GM19395 (cell line): ENCODE measurements around the gene AGAP2.
"Not testable (repeated sequence)": the region's sequence is repeated elsewhere in the genome, so short reads cannot be mapped to it uniquely, and the experiment has no call there.

ENCODE experiments used
- ATAC-seq: cut with Tn5 transposase; IDR thresholded peaks from one replicate; pipeline ENCODE4 v1.9.1; 2021; ENCODE audit warnings: mild to moderate bottlenecking, moderate library complexity; ENCODE audit not compliant: unreplicated experiment

AGAP2 gene

DNA sequence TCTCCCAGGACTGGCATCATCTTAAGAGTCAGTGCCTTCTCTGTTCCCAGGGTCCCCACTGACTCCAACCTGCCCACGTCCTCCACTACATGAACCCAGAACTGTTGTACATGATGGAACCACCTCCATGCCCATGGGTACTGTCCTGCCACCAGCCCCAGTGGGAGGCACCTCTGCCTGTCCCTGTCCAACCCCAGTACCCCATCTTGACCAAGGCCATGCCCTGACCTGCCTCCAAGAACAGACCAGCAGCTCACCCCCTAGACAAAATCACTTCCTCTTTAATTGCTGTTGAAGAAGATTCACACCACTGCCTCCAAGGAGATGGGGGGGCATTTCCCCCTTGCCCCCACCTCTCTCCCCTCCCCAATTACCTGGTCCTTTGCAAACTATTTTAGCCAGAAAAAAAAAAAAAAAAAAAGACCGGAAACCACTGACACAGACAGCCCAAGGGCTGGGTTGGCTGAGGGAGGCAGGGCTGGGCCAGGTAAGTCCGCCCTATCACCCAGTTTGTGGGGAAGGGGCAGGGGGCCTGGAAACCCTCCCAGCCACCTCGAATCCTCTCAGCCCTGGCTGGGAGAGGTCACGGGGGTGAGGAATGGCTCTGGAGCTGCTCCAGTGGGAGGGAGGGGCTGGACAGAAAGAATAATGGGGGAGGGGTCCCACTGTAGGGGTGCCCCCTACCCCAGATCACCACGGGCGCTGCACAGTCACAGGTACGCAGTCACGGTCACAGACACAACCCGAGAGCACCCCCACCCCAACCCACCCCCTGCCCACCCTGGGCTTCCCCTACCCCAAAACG lies 13.4 kb downstream of the AGAP2 start:
- ATAC-seq, result no peak

DNA sequence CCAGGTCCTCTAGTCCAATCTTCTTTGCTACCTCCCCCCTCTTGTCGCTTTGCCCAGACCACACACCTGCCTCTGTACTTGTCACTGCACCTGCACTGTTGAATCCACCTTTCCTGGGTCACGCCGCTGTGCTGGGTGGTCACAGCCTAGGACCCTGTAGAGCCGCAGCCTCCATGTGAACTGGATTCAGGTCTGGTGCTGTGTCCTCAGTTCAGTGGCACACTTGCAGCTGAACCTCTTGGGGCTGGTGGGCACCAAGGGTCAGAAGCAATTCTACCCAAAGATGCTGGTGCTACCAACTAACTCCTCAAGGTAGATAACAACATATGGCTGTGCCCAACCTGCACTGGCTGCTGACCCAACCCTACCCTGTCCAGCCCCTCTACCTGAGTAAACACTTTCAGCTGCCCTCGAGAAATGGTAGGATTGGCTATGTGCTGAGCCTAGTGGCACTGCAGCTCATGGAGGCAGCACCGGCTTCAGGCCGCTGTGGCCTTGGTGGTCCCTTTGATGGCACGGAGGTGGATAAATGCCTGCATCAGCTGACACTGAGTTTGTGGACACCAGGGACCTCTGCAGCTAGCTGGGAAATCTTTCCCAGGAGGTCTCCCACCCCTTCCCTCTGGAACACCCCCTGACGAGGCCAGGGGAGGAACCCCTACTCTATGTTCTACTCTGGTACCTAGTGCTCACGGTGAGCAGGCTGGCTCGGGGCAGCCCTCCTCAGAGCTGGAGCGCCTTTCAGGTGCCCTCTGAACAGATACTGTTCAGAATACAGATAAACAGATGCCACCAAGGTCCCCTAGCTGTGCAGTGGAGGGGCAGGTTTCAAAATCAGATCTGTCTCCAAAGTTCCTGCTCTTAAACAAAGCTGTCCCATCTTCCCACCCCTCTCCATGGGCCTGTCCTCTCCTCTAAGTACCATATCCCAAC lies 14.3 kb downstream of the AGAP2 start:
- ATAC-seq, result no peak

DNA sequence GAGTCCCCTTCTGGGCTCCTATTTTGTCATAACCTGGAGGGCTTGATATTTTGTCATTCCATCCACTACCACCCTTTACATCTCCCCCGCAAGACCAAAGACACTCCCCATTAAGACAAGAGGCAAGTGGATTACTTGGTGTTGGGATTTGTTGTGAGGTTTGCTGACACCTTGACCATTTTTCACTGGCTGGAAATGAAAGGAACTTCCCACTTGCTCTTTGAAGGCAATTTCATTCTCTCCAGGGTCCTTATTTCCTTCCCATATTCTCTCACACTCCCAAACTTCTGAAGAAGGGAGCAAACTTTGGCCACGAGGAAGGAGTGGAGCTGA lies 14.9 kb downstream of the AGAP2 start:
- ATAC-seq, result no peak

DNA sequence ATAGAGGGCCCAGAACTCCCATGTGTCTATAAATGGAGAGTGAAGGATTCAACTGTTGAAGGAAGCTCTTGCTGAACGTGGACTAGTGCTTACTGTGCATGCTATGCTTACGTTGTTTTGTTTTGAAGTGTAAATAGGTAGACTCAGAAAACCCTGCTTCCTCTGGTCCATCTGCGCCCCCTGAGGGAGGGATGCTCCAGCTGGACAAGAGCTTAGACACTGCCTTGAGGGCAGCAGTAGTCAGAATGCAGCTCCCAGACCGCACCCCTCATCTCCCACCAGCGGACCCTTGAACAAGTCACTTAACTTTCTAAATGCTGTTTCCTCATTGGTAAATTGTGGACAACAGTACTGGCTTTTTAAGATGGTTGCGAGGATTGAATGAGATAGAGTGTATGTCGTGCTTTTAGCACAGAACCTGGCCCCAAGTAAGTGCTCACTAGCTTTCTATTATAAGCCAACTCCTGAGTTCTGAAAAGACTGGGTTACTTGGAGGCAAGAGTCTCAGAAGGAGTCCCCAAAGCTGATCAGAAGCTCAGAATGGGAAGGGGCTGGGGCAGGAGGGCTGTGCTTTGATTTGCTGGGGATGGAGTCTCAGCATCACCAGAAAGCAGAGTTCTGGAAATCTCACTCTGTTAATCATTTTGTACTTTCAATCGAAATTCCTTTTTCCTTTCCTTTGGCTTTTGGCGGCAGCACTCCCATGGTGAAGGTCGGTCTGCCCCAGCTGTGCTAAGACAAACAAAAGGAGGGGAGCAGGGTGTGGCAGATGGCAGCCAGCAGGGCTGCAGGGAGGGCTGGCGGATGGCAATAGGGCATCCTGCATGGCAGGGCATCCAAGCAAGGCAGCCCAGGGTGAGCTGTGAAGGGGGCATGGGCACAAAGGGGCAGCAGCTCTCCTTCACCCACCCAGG lies 15.6 kb downstream of the AGAP2 start:
- ATAC-seq, result no peak

DNA sequence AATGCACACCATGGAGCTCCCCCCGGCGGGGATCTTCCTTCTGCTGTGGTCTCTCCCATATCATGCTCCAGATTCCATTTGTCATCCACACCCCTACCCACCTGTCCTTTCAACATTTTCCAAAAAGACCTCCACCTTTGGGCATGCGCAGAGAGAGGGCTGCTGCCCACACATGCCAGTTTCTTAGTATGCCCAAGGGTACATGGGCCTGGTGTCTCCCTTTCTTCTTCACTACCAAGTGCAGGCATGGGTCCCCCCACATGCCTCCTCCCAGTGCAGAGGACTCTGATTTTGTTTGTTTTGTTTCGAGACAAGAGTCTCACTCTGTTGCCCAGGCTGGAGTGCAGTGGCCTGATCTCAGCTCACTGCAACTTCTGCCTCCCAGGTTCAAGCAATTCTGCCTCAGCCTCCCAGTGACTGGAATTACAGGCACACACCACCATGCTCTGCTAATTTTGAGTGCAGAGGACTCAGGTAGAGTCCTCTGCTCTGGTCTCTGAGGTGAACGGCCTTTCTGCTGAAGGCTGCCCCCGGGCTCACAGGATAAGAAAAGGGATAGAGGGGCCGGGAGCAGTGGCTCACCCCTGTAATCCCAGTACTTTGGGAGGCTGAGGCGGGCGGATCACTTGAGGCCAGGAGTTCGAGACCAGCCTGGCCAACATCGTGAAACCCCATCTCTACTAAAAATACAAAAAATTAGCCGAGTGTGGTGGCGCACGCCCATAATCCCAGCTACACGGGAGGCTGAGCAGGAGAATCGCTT lies 16.5 kb downstream of the AGAP2 start:
- ATAC-seq, result not testable (repeated sequence)

DNA sequence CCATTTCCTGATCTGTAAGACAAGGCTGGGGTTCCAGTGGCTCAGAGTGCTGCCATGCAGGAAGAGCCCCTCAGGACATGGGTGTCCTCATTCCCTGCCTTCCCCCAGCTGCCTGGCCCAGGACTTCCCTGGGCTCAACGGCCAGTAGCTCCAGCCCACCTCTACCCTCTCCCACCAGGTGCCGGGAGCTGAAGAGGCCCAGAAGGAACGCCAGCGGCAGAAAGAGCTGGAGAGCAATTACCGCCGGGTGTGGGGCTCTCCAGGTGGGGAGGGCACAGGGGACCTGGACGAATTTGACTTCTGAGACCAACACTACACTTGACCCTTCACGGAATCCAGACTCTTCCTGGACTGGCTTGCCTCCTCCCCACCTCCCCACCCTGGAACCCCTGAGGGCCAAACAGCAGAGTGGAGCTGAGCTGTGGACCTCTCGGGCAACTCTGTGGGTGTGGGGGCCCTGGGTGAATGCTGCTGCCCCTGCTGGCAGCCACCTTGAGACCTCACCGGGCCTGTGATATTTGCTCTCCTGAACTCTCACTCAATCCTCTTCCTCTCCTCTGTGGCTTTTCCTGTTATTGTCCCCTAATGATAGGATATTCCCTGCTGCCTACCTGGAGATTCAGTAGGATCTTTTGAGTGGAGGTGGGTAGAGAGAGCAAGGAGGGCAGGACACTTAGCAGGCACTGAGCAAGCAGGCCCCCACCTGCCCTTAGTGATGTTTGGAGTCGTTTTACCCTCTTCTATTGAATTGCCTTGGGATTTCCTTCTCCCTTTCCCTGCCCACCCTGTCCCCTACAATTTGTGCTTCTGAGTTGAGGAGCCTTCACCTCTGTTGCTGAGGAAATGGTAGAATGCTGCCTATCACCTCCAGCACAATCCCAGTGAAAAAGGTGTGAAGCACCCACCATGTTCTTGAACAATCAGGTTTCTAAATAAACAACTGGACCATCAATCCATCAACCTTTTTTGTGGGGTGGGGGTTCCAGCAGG lies 17.6 kb downstream of the AGAP2 start:
- no peak for ATAC-seq

DNA sequence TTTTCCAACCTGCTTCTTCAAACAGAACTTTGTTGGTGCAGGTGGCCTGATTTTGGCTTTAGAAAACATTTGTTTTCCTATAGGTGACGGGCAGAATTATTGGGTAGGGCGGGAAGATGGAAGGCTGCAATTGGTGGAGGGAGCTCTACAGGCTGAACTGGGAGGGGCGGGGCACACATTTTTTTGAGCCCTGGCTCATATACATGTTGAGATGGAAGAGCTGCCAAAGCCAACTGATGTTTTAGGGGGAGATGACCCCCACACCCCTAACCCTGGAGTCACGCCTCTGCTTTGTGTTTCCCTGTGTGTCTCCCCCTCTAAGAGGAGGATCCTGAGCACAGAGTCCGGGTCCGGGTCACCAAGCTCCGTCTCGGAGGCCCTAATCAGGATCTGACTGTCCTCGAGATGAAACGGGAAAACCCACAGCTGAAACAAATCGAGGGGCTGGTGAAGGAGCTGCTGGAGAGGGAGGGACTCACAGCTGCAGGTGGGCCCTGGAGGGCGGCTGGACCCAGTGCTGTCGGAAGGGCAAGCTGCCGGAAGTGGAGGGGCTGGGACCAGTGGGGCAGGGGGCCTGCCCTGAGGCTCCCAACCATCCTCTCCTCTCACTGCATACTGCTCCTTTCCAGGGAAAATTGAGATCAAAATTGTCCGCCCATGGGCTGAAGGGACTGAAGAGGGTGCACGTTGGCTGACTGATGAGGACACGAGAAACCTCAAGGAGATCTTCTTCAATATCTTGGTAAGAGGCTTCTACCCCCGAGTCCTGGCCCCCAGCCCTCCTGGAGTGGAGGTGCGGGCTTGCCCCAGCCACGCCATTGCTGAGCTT lies 18.6 kb downstream of the AGAP2 start:
- ATAC-seq, result no peak

DNA sequence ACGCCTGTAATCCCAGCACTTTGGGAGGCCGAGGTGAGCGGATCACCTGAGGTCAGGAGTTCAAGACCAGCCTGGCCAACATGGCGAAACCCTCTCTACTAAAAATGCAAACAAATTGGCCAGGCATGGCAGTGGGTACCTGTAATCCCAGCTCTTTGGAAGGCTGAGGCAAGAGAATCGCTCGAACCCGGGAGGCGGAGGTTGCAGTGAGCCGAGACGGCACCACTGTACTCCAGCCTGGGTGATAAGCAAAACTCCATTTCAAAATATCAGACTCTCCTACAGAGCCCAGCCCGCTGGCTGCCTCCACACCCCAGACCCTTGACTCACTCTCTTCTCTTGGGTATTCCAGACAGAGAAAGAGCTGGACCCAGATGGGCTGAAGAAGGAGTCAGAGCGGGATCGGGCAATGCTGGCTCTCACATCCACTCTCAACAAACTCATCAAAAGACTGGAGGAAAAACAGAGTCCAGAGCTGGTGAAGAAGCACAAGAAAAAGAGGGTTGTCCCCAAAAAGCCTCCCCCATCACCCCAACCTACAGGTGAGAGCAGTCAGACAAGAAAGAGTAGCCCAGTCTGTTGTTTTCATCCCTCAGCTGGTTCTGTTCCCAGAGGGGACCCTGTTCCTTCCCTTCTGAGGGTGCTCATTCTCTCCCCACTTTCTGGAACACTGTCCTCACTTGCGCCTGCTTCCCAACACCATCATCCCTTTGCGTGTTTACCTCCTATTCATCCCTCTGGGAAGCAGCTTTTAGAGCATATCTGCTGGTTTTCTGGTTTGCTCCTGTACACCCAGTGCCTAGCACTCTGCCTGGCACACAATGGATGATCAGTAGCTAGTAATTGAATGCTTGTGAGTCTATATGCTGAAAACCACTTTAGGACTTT lies 19.7 kb downstream of the AGAP2 start:
- ATAC-seq, result no peak

DNA sequence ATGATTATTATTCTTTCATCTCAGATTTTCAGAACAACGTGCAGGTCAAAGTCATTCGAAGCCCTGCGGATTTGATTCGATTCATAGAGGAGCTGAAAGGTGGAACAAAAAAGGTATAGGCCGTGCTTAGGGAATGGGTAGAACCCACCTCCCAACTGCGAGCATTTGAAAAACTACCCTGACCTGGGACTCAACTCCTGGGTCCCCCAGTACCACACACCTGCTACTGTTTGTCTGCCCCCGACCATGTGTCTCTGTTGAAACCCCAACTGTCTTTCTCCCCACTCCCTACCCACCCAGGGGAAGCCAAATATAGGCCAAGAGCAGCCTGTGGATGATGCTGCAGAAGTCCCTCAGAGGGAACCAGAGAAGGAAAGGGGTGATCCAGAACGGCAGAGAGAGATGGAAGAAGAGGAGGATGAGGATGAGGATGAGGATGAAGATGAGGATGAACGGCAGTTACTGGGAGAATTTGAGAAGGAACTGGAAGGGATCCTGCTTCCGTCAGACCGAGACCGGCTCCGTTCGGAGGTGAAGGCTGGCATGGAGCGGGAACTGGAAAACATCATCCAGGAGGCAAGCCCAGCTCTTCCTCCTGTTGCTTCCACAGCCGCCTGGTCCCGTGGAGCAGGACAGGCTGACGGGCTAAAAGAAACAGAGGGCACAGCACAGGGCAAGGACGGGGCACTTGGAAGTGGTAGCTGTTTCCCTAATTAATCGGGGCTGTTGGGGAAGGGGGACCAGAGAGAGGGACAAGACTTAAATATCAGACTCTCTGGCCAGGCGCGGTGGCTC lies 20.5 kb downstream of the AGAP2 start:
- no peak for ATAC-seq

DNA sequence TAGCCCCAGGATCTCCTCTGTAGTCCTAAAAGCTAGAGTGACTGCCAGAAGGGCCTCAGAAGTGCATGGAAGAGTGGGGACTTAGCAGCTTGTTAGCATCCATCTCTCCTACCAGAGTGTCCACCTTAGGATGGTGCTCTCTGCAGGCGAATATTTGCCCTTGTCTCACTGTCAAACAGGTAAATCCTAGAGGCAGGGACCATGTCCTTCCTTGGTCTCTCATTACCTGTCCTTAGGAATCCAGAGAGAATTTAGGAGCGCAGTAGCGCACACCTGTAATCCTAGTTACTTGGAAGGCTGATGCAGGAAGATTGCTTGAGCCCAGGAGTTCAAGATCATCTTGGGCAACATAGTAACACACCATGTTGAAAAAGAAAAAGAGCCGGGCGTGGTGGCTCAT lies 21.4 kb downstream of the AGAP2 start:
- ATAC-seq, result no peak

DNA sequence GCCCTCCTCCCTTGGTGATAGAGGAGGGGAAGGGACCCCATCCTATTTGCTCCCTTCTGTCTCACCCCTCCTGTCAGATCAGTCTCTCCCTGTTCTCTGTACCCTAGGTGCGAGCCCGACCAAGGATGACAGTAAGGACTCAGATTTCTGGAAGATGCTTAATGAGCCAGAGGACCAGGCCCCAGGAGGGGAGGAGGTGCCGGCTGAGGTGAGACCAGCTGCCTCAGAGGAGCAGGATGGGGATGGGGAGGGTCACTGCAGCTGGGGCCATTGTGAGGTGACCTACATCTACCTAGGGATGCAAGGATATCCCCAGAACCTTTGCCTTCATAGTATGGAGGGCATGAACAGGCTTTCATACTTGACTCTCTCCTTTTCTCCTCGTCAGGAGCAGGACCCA lies 22.2 kb downstream of the AGAP2 start:
- no peak for ATAC-seq

DNA sequence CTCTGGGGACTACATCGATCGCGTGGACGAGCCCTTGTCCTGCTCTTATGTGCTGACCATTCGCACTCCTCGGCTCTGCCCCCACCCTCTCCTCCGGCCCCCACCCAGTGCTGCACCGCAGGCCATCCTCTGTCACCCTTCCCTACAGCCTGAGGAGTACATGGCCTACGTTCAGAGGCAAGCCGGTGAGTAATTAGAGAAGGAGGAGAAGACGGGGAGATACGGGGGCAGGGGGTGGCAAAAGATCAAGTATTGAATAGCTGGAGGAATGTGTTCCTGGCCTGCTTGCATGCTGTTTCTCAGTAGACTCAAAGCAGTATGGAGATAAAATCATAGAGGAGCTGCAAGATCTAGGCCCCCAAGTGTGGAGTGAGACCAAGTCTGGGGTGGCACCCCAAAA lies 22.8 kb downstream of the AGAP2 start:
- ATAC-seq, result no peak

DNA sequence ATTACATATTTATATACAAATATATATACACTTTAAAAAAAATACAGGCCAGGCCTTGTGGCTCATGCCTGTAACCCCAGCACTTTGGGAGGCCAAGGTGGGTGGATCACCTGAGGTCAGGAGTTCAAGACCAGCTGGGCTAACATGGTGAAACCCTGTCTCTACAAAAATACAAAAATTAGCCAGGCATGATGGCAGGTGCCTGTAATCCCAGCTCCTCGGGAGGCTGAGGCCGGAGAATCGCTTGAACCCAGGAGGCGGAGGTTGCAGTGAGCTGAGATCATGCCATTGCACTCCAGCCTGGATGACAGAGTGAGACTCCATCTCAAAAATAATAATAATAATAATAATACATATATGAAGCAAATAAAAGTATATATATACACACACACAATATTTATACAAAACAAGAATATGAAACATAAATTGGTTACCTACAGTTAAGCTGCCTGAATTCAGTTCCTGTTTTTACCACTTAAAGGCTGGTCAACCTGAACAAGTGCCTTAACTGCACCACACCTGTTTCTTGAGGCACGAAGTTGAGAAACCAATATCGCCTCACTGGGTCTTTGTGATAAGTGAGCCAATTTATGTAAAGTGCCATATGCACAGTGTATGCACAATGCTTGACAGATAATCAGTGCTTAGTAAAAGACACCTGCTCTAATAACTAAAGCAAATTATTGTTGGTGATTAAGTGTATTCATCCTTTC lies 23.4 kb downstream of the AGAP2 start:
- not testable (repeated sequence) for ATAC-seq

DNA sequence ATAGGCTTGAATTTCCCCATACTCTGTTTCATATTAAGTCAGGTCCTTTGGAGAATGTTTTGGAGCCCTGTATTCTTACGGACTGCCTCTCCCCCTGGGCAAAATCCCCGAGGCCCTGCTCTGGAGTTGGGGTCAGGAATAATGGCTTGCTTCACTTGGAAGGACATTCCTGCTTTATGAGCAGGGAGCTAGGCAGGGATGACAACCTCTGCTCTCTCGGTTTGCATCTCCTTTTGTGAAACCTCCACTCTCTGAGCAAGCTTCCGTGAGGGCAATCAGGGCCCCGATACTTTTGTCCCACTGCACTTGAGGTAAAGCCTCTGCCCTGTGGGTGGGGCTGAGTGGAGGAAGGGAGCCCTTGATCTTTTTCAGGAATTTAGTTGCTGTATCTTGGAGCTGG lies 25.3 kb downstream of the AGAP2 start:
- no peak for ATAC-seq

DNA sequence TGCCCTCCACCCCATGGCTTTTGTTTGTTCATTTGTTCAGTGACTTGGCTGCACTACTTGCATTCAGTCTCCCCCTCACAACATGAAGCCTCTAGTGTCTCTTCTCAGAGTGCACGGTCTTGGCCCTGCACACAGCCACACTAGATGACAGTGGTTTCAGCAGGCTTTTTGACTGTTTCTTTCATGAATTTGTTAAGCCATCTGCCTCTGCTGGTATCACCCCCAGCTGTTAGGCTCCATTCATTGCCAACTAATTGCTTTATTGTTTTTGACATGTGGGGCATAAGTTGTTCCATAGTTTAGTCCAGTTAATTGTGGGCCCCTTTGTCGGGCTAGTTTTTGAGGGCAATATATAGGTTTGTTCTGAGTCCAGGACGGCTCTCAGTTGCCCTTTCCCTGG lies 25.8 kb downstream of the AGAP2 start:
- no peak for ATAC-seq

DNA sequence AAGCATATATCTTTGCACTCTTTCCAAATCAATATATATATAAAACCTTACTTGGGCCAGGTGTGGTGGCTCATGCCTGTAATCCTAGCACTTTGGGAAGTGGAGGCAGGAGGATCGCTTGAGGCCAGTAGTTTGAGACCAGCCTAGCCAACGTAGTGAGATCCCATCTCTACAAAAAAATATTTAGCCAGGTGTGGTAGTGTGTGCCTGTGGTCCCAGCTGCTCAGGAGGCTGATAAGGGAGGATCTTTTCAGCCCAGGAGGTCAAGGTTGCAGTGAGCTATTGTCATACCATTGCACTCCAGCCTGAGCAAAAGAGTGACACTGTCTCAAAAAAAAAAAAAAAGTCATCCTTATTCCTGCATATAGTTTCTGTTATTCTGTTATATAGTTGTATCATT lies 30.2 kb downstream of the AGAP2 start:
- no peak for ATAC-seq
